Lower lobe of right lung (tissue), 2 donors: ENCODE results near the gene GPN2. TPM values are rescaled to one million over a fixed set of nuclear protein-coding genes. Genes with fewer than 3 reads are reported as not detected.
A peak's percentile ranks its signal among the peaks of the same experiment; 100 is the strongest.
"Not testable (repeated sequence)": the region's sequence is repeated elsewhere in the genome, so short reads cannot be mapped to it uniquely, and the experiment has no call there.

Source experiments
- ATAC-seq, 2 donors: fragments of 200-7000 bp; cut with Tn5 transposase; one replicate each; pipeline ENCODE4 v1.9.1; 2020 to 2022; ENCODE audit warnings: mild to moderate bottlenecking in 2 of 2, moderate library complexity in 2 of 2
- DNase-seq: peaks from one replicate; pipeline ENCODE4 v3.0.0-alpha.2; 2020
- H3K27ac ChIP-seq: fragments of 200-600 bp; one replicate; pipeline ENCODE4 v1.8.0; 2022
- H3K27me3 ChIP-seq: fragments of 200-600 bp; one replicate; pipeline ENCODE4 v1.8.0; 2022; ENCODE audit warnings: low read depth
- H3K36me3 ChIP-seq: fragments of 200-600 bp; one replicate; pipeline ENCODE4 v1.8.0; 2022; ENCODE audit warnings: mild to moderate bottlenecking
- H3K4me1 ChIP-seq: fragments of 200-600 bp; one replicate; pipeline ENCODE4 v1.8.0; 2022
- H3K4me3 ChIP-seq: fragments of 200-600 bp; one replicate; pipeline ENCODE4 v1.8.0; 2022; ENCODE audit warnings: mild to moderate bottlenecking
- H3K9me3 ChIP-seq: fragments of 200-600 bp; one replicate; pipeline ENCODE4 v1.8.0; 2022
- CTCF ChIP-seq: fragments of 200-600 bp; IDR thresholded peaks from one replicate; pipeline ENCODE4 v1.8.0; 2022; ENCODE audit warnings: antibody characterized with exemption, mild to moderate bottlenecking
- intact Hi-C: fragments of 100-400 bp; cut with DNase I; formaldehyde crosslinking; loops from one replicate; pipeline ENCODE4 v1.11.0; 2022
- total RNA-seq: library from RNA; stranded (reverse); fragmentation: NEBNext Ultra II Directional; extraction: Animal tissue kit (Norgen Biotek cat#: 25700); gene quantifications from one replicate; pipeline ENCODE4 v1.2.1, GENCODE V29; 2021
- donor health status: DM: no; HTN: yes; CAD: no; lungs with severe emphysema.

Gene GPN2
- total RNA-seq, 1 donor from 2014 or later: 25.9 TPM

- DNase-seq (no peak), ATAC-seq (no peak)
- peaks cover 73% of the 10 kb centered on the region for H3K36me3 ChIP-seq
- no peak overlapping the region for H3K4me3 ChIP-seq
- no peaks in the 10 kb centered on the region for H3K9me3 ChIP-seq
- H3K27ac ChIP-seq: no peak overlapping the region
- peak; percentile 30 for TF ChIP-seq CTCF
- intact Hi-C loops: no loop called here
- peaks cover 21% of the 10 kb centered on the region for H3K4me1 ChIP-seq
- no peaks in the 10 kb centered on the region for H3K27me3 ChIP-seq
Observed at GRCh38 chr1:26887125-26887524, 3.0 kb downstream of the GPN2 start.

GRCh38 chr1:26882696-26883463 is 7.2 kb downstream of the GPN2 start:
- Histone ChIP-seq H3K27ac (no peak overlapping the region), H3K36me3 (peaks cover 98% of the 10 kb centered on the region), H3K9me3 (no peaks in the 10 kb centered on the region), H3K4me1 (peaks cover under 1% of the 10 kb centered on the region), H3K27me3 (no peaks in the 10 kb centered on the region), H3K4me3 (no peak overlapping the region)
- ATAC-seq (no peak), DNase-seq (no peak)
- no peak for TF ChIP-seq CTCF
- intact Hi-C loops: no loop called here

GRCh38 chr1:26881611-26882010 is 8.5 kb downstream of the GPN2 start:
- H3K27me3 ChIP-seq, H3K4me1 ChIP-seq, H3K4me3 ChIP-seq, H3K9me3 ChIP-seq, intact Hi-C loops, H3K27ac ChIP-seq, ATAC-seq, DNase-seq: not testable (repeated sequence)
- peaks cover 96% of the 10 kb centered on the region for H3K36me3 ChIP-seq

- DNase-seq (no peak), ATAC-seq (peak in 1 of 2 donors; percentile 8)
- H3K4me1 ChIP-seq: peaks cover 3% of the 10 kb centered on the region
- H3K9me3 ChIP-seq: no peaks in the 10 kb centered on the region
- intact Hi-C loops: no loop called here
- H3K4me3 ChIP-seq: no peak overlapping the region
- H3K27me3 ChIP-seq: no peaks in the 10 kb centered on the region
- no peak for TF ChIP-seq CTCF
- H3K36me3 ChIP-seq: peaks cover 79% of the 10 kb centered on the region
- no peak overlapping the region for H3K27ac ChIP-seq
Observed at GRCh38 chr1:26879793-26880192, 10.3 kb downstream of the GPN2 start.

- intact Hi-C loops: no loop called here
- no peak overlapping the region for H3K27ac ChIP-seq
Observed at GRCh38 chr1:26877326-26877725, 12.8 kb downstream of the GPN2 start.

More at GRCh38 chr1:26877326-26877725, 12.8 kb downstream of the GPN2 start:
- Histone ChIP-seq H3K4me1 (peaks cover 3% of the 10 kb centered on the region), H3K36me3 (peaks cover 54% of the 10 kb centered on the region), H3K27me3 (no peaks in the 10 kb centered on the region), H3K4me3 (no peak overlapping the region), H3K9me3 (no peaks in the 10 kb centered on the region)
- DNase-seq: no peak
- no peak for TF ChIP-seq CTCF
- ATAC-seq: no peak
